Measurements from ENCODE around the gene ZNF397. TPM values are rescaled to one million over a fixed set of nuclear protein-coding genes. Genes with fewer than 3 reads are reported as not detected.

Gene ZNF397
- total RNA-seq, 4 donors from 2014 or later, result 25.4 to 38.0 (median 29.6) TPM

DNA sequence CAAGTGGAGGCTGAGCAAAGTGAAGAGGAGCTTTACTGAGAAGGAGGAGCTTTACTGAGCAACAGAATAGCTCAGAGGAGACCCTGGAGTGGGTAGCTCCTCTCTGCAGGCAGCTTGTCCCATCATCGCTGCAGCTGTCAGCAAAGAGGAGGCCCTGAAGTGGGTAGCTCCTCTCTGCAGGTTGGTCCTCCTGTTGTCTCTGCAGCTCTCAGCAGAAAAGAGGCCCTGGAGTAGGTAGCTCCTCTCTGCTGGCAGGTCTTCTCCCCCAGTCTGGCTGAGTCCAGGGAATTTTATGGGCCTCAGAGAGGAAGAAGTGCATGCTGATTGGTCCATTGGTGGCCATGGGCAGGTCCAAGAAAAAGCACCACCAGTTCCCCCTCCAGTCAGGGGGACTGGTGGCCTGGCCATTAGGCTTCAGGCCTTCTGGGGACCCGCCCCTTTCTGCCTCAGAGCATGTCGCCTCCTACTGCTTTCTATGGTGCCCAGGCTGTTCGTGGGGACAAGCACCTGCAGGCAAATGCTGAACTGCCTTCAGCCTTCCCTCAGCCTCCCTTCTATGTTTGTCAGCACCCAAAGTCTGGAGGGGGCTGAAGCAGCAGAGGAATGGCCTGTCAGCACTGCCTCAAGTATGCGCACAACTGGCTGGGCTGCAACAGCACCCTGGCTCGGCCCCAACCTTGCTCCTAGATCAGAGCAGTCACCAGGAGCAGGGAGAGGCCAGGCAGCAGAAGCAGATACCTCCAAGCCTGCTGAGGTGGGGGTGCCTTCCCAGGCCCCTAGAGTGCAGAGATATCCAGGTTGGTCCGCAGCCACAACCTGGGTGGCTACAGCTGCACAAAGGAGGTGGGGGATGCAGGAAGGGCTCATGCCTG lies 43.3 kb downstream of the ZNF397 start:
- no peaks in the 10 kb centered on the region for H3K9me3 ChIP-seq
- no peaks in the 10 kb centered on the region for H3K36me3 ChIP-seq
- no peak for TF ChIP-seq POLR2A (IDR thresholded peaks at IDR 0.05)
- H3K4me1 ChIP-seq, result peaks cover 0 to 1% (median 0%) of the 10 kb centered on the region in 4 donors
- no peak for DNase-seq
- H3K27me3 ChIP-seq, result no peaks in the 10 kb centered on the region
- no peak overlapping the region for H3K27ac ChIP-seq
- H3K4me3 ChIP-seq, result no peak overlapping the region

DNA sequence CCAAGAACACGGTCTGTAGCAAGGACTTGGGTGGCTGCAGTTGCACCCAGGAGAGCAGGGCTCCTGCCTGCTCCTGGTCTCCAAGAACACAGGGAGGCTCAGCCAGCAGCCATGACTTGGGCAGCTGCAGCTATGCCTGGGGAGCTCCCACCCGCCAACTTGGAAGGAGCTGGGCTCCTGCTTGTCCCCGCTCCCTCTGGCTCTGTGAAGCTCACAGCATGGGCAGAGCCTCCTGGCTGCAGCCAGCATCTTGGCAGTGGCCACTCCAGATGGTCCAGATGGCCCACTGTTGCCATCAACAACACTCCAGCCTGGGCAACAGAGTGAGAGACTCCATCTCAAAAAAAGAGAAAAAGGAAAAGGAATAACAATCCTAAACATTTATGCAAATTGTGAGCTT lies 44.0 kb downstream of the ZNF397 start:
- Histone ChIP-seq H3K27me3 (no peaks in the 10 kb centered on the region), H3K9me3 (no peaks in the 10 kb centered on the region), H3K4me1 (peaks cover 0 to 7% (median 0%) of the 10 kb centered on the region in 4 donors), H3K27ac (no peak overlapping the region), H3K4me3 (no peak overlapping the region), H3K36me3 (no peaks in the 10 kb centered on the region)
- DNase-seq, result no peak
- TF ChIP-seq POLR2A (IDR thresholded peaks at IDR 0.05), result no peak
- TF ChIP-seq, protein P1, sequence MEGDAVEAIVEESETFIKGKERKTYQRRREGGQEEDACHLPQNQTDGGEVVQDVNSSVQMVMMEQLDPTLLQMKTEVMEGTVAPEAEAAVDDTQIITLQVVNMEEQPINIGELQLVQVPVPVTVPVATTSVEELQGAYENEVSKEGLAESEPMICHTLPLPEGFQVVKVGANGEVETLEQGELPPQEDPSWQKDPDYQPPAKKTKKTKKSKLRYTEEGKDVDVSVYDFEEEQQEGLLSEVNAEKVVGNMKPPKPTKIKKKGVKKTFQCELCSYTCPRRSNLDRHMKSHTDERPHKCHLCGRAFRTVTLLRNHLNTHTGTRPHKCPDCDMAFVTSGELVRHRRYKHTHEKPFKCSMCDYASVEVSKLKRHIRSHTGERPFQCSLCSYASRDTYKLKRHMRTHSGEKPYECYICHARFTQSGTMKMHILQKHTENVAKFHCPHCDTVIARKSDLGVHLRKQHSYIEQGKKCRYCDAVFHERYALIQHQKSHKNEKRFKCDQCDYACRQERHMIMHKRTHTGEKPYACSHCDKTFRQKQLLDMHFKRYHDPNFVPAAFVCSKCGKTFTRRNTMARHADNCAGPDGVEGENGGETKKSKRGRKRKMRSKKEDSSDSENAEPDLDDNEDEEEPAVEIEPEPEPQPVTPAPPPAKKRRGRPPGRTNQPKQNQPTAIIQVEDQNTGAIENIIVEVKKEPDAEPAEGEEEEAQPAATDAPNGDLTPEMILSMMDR (IDR thresholded peaks at IDR 0.05), result no peak

DNA sequence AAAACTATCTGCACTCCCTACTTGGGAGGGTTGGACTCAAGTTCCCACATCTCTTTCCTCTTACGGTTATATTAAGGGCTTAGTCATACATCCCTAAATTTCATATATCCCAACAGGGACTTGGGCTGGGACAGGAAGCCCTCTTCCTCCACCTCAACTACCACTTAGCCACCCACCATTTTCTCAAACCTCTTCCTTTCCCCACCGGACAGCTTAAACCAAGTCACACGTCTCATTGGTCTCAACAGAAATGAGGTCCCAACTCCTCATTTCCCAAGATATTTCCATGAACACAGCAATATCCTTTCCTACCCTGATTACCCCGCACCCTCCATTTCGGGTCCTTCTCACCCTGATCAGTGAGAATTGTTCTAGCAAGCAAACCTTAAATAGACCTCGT lies 48.5 kb downstream of the ZNF397 start:
- Histone ChIP-seq H3K27me3 (no peaks in the 10 kb centered on the region), H3K27ac (peak overlapping the region; percentile 75 to 83 (median 78)), H3K4me1 (peaks cover 0 to 18% (median 3%) of the 10 kb centered on the region in 4 donors), H3K36me3 (no peaks in the 10 kb centered on the region), H3K4me3 (peak overlapping the region; percentile 66 to 77 (median 70)), H3K9me3 (no peaks in the 10 kb centered on the region)
- no peak for TF ChIP-seq POLR2A (IDR thresholded peaks at IDR 0.05)
- TF ChIP-seq, protein P1 (IDR thresholded peaks at IDR 0.05), result no peak
- no peak for DNase-seq

DNA sequence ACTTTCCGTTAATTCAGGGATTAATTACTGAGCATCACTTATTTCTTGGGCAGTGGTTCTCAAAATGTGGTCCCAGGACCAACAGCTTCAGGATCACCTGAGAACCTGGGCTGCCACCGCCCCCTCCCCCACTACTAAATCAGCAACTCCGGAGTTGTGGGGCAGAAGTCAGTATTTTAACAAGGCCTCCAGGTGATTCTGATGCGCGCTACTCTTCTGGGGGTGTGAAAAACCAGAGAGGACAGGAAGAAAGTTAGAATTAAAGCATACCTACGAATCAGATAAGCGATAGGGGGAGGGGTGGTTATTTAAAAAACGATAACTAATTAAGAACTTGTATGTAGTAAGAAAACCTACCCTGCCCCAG lies 48.9 kb downstream of the ZNF397 start:
- Histone ChIP-seq H3K4me1 (peaks cover 0 to 18% (median 3%) of the 10 kb centered on the region in 4 donors), H3K27ac (peak overlapping the region; percentile 75 to 83 (median 78)), H3K4me3 (peak overlapping the region; percentile 66 to 77 (median 70)), H3K36me3 (no peaks in the 10 kb centered on the region), H3K27me3 (no peaks in the 10 kb centered on the region), H3K9me3 (no peaks in the 10 kb centered on the region)
- DNase-seq, result peak in 1 of 3 donors; percentile 41
- TF ChIP-seq, protein P1 (IDR thresholded peaks at IDR 0.05), result no peak
- no peak for TF ChIP-seq POLR2A (IDR thresholded peaks at IDR 0.05)

DNA sequence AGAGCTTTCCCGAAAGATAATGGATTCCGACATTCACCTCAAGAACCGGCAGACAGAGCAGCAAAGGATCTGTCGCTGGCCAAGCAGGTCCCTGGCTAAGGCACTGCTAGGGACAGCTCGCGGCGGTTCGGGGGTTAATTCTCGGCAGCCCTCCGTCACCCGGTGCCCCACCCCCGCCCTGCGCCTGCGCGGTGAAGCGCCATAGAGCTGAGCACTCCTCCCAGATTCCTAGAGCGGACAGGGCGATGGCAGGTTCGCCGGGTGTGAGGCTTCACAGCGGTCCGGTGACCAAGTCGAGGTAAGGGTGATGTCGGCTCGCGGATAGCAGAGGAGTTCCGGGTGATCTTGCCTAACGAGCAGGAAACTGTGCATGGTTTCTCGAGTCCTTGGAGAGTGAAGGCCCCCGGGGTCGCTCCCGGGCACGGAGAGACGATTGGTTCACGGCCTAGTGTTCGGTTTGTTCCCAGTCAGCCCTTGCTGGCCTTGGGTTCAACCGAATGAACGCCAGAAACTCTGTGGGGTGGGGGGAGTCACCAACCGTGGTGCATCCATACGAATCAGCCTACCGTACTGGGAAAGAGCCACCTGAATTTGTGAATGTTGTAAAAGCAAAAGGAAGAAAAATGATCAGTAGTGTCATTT lies 49.4 kb downstream of the ZNF397 start, which contains the start of gene ZSCAN30:
ZSCAN30 (minus strand) TSS at position 136 of the 642 bp plus-strand sequence. CDS start 25,877 bp downstream, outside the sequence.
- no peaks in the 10 kb centered on the region for H3K27me3 ChIP-seq
- TF ChIP-seq, protein P1 (IDR thresholded peaks at IDR 0.05), result no peak
- peak; percentile 63 to 68 for TF ChIP-seq POLR2A (IDR thresholded peaks at IDR 0.05)
- H3K4me3 ChIP-seq, result peak within 1 kb of the TSS; percentile 66 to 77 (median 70)
- H3K36me3 ChIP-seq, result no peaks in the 10 kb centered on the region
- H3K27ac ChIP-seq, result peak within 1 kb of the TSS; percentile 75 to 83 (median 78)
- H3K4me1 ChIP-seq, result peaks cover 0 to 18% (median 3%) of the 10 kb centered on the region in 4 donors
- H3K9me3 ChIP-seq, result no peaks in the 10 kb centered on the region
- peak; percentile 91 to 97 (median 97) for DNase-seq

DNA sequence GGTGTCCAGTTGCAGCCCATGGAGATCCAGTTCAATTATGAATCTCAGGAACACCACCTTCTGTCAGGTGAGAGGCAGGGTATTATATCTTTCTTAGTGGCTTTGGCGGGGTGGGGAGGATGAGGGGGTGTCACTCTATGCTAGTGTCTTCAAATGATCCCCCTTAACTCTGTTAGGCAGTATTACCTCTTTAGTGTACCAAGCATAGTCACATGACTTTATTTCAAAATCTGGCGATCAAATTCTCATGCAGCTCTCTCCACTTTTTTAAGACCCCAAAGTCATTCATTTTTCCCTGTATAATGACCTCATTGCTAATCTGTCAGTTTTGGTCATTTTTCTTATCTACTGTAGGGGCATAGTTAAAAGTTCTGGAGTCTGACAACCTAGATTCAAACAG lies 50.3 kb downstream of the ZNF397 start:
- no peaks in the 10 kb centered on the region for H3K9me3 ChIP-seq
- no peaks in the 10 kb centered on the region for H3K36me3 ChIP-seq
- H3K27ac ChIP-seq, result no peak overlapping the region
- peak overlapping the region; percentile 66 to 77 (median 70) for H3K4me3 ChIP-seq
- TF ChIP-seq, protein P1 (IDR thresholded peaks at IDR 0.05), result no peak
- no peak for TF ChIP-seq POLR2A (IDR thresholded peaks at IDR 0.05)
- DNase-seq, result no peak
- no peaks in the 10 kb centered on the region for H3K27me3 ChIP-seq
- H3K4me1 ChIP-seq, result peaks cover 0 to 18% (median 3%) of the 10 kb centered on the region in 4 donors

Data from Peyer's patch (tissue), 4 donors.